Right forelimb (tissue), 1 donor: Measurements from ENCODE around the gene AGR3.

ENCODE experiments used
- DNase-seq: peaks from one replicate; pipeline ENCODE4 v3.0.0-alpha.2; 2018

Gene AGR3

DNA sequence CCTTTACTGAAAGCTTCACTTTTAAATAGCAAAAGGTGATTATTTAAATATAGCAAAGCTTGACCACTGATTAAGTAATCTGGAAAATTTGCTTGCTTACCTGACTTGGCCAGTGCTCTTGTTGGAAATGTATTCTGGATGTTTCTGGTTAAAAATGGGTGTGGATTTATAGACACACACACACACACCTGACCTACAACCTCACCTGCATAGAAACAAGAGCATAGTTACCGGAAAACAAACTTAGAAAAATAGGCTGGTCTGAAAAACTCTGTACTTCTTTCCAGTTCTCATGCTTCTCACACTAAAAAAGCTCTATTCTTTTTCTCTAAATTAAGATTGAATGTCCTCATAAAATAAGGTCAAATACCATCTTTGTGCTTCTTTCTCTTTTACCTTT, at the start of gene AGR3:
TSS of gene AGR3 (minus strand) at position 140 of the 400 bp plus-strand sequence. CDS start 3,365 bp downstream, outside the sequence.
- no peak for DNase-seq

DNA sequence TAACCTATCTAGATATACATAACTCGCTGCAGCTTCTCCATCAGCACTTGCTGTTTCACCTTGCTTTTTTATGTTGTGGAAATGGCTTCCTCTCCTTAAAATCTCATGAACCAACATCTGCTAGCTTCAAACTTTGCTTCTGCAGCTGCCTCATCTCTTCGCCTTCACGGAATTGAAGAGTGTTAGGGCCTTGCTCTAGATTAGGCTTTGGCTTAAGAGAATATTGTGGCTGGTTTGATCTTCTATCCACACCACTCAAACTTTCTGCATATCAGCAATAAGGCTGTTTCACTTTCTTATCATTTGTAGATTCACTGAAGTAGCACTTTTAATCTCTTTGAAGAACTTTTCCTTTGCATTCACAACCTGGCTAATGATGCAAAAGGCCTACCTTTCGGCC, 49.2 kb upstream of the AGR3 start:
- DNase-seq, result no peak

GRCh38 chr7:16929146-16929762, 47.5 kb upstream of the AGR3 start:
- DNase-seq, result no peak

DNA sequence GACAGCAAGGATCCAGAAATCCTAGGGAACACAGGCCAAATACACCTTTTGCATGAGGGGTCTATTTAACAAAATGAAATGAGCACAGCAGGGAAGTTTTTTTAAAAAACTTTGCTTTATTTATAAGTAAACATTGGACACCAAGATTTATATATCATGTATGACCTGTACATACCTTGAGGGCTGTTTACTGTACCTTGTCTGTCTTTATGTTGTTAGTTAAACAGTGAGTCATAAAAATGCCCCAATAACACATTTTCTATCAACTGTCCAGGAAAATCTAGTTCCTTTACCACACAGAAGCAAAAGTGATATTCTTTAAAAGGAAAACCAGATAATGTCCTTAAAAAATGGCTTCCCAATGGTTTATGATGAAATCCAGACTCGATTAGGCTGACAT, 45.1 kb upstream of the AGR3 start:
- no peak for DNase-seq

DNA sequence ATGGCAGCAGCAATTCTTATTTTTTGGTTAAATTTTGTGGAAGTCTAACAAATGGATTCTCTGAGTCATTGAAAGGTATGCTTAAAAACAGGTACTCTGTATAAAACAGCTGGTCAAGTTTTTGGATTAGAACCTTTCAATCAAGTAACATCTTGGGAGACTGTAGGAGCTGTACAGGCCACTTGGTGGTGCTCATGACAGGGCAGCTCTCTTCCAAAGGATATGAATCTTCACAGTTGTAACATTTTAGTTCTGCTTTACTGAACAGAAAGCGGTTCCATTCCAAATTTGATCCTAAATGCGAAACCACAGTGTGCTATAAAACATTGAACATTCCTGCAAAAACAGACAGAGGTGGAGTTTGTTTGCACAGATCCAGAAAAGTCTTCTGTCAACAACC, 44.5 kb upstream of the AGR3 start:
- no peak for DNase-seq

- no peak for DNase-seq
These were observed 43.8 kb upstream of the AGR3 start for GRCh38 chr7:16925609-16926008.

- no peak for DNase-seq
These were observed 41.2 kb upstream of the AGR3 start for GRCh38 chr7:16923019-16923418.

DNA sequence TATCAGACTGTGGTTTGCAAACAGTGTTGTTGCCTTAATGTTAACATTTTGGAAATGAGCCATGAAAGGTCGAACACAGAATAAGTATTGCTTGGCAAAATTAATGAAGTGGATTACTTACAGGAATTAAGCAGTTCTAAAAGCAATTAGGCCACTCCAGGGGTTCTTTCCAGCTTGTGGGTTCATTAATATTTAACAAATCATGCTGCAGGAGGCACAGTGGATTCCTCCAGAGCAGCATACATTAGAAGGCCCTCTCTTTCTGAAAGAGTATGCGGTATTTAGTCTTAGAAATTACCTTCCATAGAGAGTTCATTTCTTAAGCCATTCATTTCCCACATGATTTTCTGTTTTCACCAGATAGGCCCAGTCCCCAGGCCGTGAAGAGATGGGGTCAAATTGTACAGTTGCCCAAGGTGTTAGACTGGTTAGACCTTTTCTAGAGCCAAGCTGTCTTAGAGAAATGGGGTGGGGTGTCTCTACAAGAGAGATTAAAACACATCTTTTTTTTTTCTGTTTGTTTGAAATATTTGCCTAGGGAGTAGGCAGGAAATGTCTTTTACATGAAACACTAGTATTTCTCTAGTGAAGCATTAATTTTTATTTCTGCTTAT, 40.0 kb upstream of the AGR3 start:
- DNase-seq, result no peak

GRCh38 chr7:16921151-16921550, 39.4 kb upstream of the AGR3 start:
- DNase-seq, result no peak

GRCh38 chr7:16919440-16919839, 37.7 kb upstream of the AGR3 start:
- DNase-seq, result no peak

GRCh38 chr7:16918288-16918895, 36.6 kb upstream of the AGR3 start:
- no peak for DNase-seq

GRCh38 chr7:16916738-16917137, 35.0 kb upstream of the AGR3 start:
- DNase-seq, result no peak

GRCh38 chr7:16916105-16916639, 34.4 kb upstream of the AGR3 start:
- DNase-seq, result no peak

DNA sequence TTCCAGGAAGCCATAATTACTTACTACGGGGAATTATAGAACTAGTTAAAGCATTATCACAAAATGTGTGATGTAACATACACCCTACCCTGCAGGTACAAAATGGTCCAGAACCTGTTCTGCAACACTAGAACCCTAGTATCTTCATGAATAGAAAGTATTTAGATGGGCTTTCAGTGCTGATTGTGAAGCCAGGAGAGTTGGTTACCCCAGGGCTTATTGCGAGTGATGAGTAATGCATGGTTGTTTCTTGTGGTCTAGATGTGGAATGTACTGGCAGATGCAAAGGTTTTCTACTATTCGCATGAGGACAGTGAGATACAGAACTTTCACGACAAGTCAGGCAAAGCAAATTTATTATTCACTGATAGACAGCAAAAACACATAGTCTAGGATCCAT, 33.6 kb upstream of the AGR3 start:
- DNase-seq, result no peak

DNA sequence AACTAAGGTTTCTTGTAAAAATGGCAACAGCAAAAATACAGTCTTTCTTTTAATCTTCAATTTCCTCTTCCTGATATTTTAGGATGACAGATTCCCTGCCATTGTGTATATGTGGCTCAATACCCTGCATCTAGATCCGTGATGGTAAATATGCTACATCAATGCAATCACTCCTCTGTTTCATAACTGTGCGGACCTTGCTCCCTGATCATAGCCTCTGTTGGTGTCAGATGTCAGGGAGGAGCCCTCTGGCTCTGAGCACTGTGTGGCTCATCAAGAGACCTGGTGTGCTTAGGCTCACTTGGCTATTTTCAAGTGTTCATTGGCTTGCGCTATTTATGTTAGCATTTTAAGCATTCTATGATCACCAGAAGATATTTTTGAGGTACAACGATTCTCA, 33.0 kb upstream of the AGR3 start:
- no peak for DNase-seq

DNA sequence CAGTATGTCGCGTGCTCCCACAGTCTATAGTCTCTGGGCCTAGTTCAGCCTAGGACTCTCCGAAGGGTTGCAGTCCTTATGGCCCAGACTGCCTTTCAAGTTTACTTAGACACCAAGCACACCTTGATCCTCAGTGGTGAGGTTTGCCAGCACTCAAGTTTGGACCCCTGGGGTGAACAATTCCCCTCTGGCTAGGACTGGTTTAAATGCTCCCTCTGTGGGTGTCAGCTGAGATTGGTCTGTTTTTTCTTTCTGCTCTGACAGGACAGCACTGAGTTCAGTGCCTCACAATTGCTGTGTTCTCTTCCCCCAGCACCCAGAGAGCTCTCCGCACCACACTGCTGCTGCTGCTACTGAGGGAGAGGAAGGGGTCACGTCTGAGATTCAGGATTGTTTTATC, 31.9 kb upstream of the AGR3 start:
- no peak for DNase-seq

DNA sequence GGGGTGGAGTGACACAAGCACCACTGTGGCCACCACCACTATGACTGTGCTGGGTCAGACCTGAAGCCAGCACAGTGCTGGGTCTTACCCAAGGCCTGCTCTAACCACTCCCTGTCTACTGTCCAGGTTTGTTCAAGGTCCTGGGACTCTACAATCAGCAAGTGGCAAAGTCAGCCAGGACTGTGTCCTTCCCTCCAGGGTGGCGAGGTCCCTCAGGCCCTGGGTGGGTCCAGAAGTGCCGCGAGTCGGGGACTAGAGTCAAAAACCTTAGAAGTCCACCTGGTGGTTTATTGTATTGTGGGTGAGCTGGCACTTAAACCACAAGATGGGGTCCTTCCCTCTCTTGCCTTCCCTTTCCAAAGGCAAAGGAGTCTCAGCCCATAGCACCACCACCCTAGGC, 30.8 kb upstream of the AGR3 start:
- no peak for DNase-seq

DNA sequence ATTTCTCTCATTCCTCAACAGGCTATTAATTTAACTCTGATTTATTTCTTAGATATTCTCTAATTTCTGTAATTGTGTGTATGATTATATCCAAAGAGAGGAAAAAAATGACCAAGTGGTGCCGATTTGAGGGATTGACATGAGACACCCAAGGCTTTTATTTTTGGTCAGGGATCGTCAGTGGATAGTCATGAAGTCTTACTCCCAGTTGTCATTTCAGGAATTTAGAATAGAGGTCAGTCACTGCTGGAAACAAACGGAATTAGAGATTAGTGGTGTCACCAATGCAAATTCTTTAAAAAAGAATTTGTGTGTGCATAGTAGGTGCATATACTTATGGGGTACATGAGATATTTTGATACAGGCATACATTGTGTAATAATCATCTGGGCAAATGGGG, 26.8 kb upstream of the AGR3 start:
- DNase-seq, result no peak

- DNase-seq, result no peak
These were observed 23.7 kb upstream of the AGR3 start for GRCh38 chr7:16905300-16906044.

- DNase-seq, result no peak
These were observed 22.3 kb upstream of the AGR3 start for GRCh38 chr7:16904076-16904475.

- DNase-seq, result no peak
These were observed 18.5 kb upstream of the AGR3 start for GRCh38 chr7:16900209-16900768.

DNA sequence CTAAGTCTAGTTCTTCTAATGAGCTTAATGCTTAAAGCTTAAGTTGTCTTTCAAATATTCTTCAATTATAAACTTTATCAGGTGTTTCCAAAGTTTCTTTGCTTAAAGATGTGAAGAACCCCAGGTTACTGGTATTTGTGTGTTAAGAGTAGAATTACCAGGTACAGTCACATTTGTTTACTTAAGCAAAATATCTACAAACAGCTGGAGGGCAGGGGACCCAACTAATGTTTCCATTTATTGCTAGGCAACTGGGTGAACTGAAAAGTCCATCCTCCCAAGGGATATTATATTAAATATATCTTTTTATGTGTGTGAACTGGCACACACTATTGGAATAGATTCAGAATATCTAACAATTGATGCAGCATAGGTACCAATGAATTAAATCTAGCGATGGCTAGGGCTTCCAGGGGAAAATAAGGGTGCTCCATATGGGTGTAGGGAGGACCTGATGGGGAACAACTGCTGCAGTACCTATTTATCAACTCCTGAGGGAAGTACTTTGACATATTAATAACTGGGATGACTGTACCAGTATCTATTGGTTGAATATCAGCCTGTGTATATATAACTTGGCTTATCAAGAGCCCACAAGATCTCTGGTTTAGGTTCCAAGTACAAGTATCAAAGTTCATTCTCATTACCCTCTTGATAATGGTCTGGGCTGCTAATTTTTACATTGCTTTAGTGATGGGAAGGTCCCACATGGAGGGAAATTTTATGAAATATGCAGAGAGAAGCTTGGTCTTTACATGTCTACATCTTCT, 10.3 kb upstream of the AGR3 start:
- no peak for DNase-seq

- DNase-seq, result no peak
These were observed 9.6 kb upstream of the AGR3 start for GRCh38 chr7:16891338-16891737.
